SU-DHL-6 (cell line): ENCODE data around the gene ZNF516.

ENCODE experiments used
- H2AFZ ChIP-seq: fragments of 200-600 bp; sonication (generic); 2 replicates; pipeline ENCODE4 v1.6.1; 2014; ENCODE audit warnings: low read depth, mild to moderate bottlenecking, moderate library complexity, mixed read lengths, antibody characterized with exemption, low read length; ENCODE audit not compliant: severe bottlenecking
- H3F3A ChIP-seq: fragments of 200-600 bp; shearing (Covaris generic); 2 replicates; pipeline ENCODE4 v1.6.0; 2016; ENCODE audit warnings: antibody characterized with exemption, mild to moderate bottlenecking; ENCODE audit not compliant: insufficient read depth
- H3K27ac ChIP-seq: fragments of 200-600 bp; sonication (generic); 2 replicates; pipeline ENCODE4 v1.5.1; 2016; ENCODE audit warnings: low read depth, mild to moderate bottlenecking, low read length, moderate library complexity, mixed read lengths
- H3K27me3 ChIP-seq: fragments of 200-600 bp; sonication (generic), shearing (Covaris generic); 2 replicates; pipeline ENCODE4 v1.6.0; 2014; ENCODE audit warnings: mild to moderate bottlenecking, low read length
- H3K36me3 ChIP-seq: fragments of 200-600 bp; sonication (generic); 2 replicates; pipeline ENCODE4 v1.6.1; 2014; ENCODE audit warnings: mild to moderate bottlenecking, low read length, mixed read lengths
- H3K4me2 ChIP-seq: fragments of 300-600, 200-600 bp; shearing (Covaris generic), sonication (generic); 2 replicates; pipeline ENCODE4 v1.6.0; 2014; ENCODE audit warnings: low read length, low read depth, mild to moderate bottlenecking; ENCODE audit not compliant: poor library complexity, severe bottlenecking
- H3K4me3 ChIP-seq: fragments of 200-600 bp; sonication (generic); 2 replicates; pipeline ENCODE4 v1.5.1; 2014; ENCODE audit warnings: antibody characterized with exemption, low read length, mild to moderate bottlenecking, mixed read lengths; ENCODE audit not compliant: insufficient read depth, poor library complexity, severe bottlenecking
- H3K79me2 ChIP-seq: fragments of 200-600 bp; sonication (generic); 2 replicates; pipeline ENCODE4 v1.6.1; 2014; ENCODE audit warnings: mild to moderate bottlenecking, low read length, moderate library complexity; ENCODE audit not compliant: insufficient read depth
- H3K9ac ChIP-seq: fragments of 200-600 bp; sonication (generic); 2 replicates; pipeline ENCODE4 v1.7.0; 2014; ENCODE audit warnings: mild to moderate bottlenecking, low read length
- H3K9me2 ChIP-seq: fragments of 200-600 bp; sonication (generic); replicated peaks from 2 replicates; pipeline ENCODE4 v1.6.1; 2014; ENCODE audit warnings: low read length; ENCODE audit not compliant: insufficient read depth
- H3K9me3 ChIP-seq: fragments of 200-600 bp; sonication (generic); 2 replicates; pipeline ENCODE4 v1.6.1; 2014; ENCODE audit warnings: low read length, mixed read lengths; ENCODE audit not compliant: insufficient read depth
- H4K20me1 ChIP-seq: fragments of 200-600 bp; sonication (generic); 2 replicates; pipeline ENCODE4 v1.6.1; 2014; ENCODE audit warnings: low read depth, mild to moderate bottlenecking, antibody characterized with exemption, low read length, moderate library complexity, mixed read lengths
- CTCF ChIP-seq: fragments of 200-600 bp; sonication (generic); IDR thresholded peaks from one replicate; pipeline ENCODE4 v1.5.1; 2017; ENCODE audit warnings: antibody characterized with exemption, mild to moderate bottlenecking, low read length, moderate library complexity; ENCODE audit not compliant: insufficient read depth, poor library complexity, severe bottlenecking
- EZH2phosphoT487 ChIP-seq: fragments of 200-600 bp; sonication (generic), shearing (Covaris generic); conservative IDR thresholded peaks from 2 replicates; pipeline ENCODE4 v1.6.1; 2018; ENCODE audit warnings: mild to moderate bottlenecking, antibody characterized with exemption, low read length, moderate library complexity, mixed read lengths

ZNF516 gene

DNA sequence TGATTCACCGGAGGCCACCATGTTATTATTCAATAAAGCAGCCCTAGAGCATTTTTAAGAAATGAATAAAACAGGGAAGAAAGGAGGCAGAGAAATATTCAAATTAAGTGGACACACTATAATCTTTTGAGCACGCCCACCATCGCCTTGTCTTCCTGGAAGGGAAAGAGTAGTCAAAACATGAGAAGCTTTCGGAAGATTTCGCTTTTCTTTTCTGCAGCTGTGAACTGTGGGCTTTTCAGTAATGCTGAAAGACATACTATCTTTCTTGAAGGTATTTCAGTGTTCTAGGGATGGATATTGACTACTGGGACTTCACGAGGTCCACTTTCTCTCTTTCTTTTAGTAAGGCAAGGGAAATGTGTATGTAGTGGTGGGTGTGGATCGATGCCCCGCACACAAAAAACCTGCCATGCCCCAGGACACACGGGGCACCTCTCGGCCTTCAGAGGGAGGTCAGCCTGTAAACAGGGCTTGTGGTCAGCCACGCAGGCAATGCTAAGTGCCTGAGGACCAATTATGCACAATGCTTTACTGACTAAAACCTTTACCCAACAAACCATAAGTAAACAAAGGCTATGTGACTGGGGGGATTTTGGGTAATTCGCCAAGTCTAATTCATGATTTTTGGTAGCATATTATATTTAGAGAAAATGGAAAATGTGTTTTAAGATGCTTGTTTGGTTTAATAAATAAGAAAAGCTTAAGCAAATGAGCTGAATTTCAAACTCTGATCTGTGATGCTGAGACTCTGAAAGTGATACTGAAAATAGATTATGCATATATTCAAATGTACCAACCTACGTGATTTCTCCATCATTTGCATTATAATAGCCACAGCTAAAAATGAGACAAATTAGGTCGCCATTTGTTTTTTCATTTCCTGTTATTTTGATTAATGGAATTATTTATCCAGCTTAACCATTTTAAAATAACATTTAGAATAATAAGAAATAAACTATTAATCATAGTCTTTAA, 130.5 kb downstream of the ZNF516 start:
- Histone ChIP-seq H3K9me2 (no peaks in the 10 kb centered on the region), H3K9ac (no peak overlapping the region), H3K79me2 (no peaks in the 10 kb centered on the region; the same call in 1 of the 2 replicates), H3K4me3 (no peak overlapping the region), H3K36me3 (no peaks in the 10 kb centered on the region), H3F3A (no peaks in the 10 kb centered on the region), H3K4me2 (no peak overlapping the region), H3K27ac (no peak overlapping the region), H3K27me3 (no peaks in the 10 kb centered on the region), H2AFZ (no peak overlapping the region), H4K20me1 (no peaks in the 10 kb centered on the region), H3K9me3 (no peaks in the 10 kb centered on the region)
- TF ChIP-seq CTCF (no peak), EZH2phosphoT487 (no peak)

DNA sequence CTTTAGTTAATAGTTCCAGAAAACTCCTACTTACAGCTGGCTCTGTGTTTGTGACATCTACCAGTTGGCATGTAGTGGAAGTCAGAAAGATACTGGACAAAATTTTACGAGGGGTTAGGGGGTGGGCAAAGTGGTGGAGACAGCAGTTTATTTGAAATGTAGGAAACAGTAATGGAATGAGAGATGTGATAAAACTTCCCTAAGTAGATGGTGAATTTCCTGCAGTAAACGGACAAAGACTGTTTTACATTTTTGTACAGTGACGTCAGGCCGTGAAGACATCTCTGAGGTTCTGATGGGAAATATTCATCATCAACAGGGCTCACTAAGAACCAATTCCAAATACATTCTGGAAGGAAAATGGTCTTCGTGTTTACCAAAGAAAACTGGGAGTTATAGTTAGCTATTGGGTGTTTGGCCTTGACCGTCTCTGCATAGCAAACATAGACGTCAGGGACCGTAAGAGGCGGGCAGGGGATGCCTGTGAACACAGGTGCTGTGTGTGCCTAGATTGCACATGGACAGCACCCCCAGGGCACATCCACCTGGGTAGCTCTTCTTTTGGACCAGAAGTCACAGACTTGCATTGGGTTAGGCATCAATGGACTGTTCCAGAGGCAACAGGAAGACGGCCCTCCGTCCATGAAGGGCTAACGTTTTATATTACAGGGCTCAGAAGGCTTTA, 131.5 kb downstream of the ZNF516 start:
- Histone ChIP-seq H2AFZ (no peak overlapping the region), H3K9me3 (no peaks in the 10 kb centered on the region), H3K9ac (no peak overlapping the region), H3K27ac (no peak overlapping the region), H4K20me1 (no peaks in the 10 kb centered on the region), H3K9me2 (no peaks in the 10 kb centered on the region), H3K4me3 (no peak overlapping the region), H3K27me3 (no peaks in the 10 kb centered on the region), H3K36me3 (no peaks in the 10 kb centered on the region), H3F3A (no peaks in the 10 kb centered on the region), H3K79me2 (no peaks in the 10 kb centered on the region; the same call in 1 of the 2 replicates), H3K4me2 (no peak overlapping the region)
- TF ChIP-seq EZH2phosphoT487 (no peak), CTCF (no peak)

DNA sequence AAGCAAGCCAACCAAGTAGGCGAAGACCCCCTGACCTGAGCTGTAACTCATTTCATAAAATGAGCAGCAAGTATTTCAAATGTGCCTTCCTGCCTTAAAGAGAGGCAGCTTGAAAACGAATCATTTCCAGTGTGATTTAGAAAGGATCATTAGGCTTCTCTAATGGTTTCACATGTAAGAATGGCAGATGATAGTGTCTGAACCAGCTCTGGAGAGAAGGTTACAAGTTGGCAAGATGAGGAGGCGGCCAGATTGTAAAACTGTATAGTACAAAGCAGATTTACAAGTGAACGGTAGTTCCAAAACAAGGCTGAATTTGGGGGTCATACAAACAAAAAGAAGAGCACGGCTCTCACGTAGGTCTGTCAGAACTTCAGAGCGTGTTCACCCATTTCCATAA, 132.4 kb downstream of the ZNF516 start:
- Histone ChIP-seq H3K9me3 (no peaks in the 10 kb centered on the region), H3K4me2 (no peak overlapping the region), H3K79me2 (no peaks in the 10 kb centered on the region; the same call in 1 of the 2 replicates), H2AFZ (no peak overlapping the region), H3K9me2 (no peaks in the 10 kb centered on the region), H3K4me3 (no peak overlapping the region), H3K36me3 (no peaks in the 10 kb centered on the region), H3K9ac (no peak overlapping the region), H3F3A (no peaks in the 10 kb centered on the region), H3K27me3 (no peaks in the 10 kb centered on the region), H3K27ac (no peak overlapping the region), H4K20me1 (no peaks in the 10 kb centered on the region)
- TF ChIP-seq CTCF = no peak
- no peak for TF ChIP-seq EZH2phosphoT487
